Measurements from ENCODE around the gene MS4A12.
"Not testable (repeated sequence)": the region's sequence is repeated elsewhere in the genome, so short reads cannot be mapped to it uniquely, and the experiment has no call there.

MS4A12 gene

GRCh38 chr11:60492488-60493009 lies at the start of gene MS4A12:
Gene MS4A12 (plus strand): TSS chr11:60492778. CDS start chr11:60497319, 4,541 bp downstream.
- DNase-seq, result no peak

GRCh38 chr11:60447070-60447469 lies 45.5 kb upstream of the MS4A12 start:
- no peak for DNase-seq

- DNase-seq, result no peak
Measured at GRCh38 chr11:60447846-60448245, 44.7 kb upstream of the MS4A12 start.

GRCh38 chr11:60451185-60451584 lies 41.4 kb upstream of the MS4A12 start:
- DNase-seq, result not testable (repeated sequence)

DNA sequence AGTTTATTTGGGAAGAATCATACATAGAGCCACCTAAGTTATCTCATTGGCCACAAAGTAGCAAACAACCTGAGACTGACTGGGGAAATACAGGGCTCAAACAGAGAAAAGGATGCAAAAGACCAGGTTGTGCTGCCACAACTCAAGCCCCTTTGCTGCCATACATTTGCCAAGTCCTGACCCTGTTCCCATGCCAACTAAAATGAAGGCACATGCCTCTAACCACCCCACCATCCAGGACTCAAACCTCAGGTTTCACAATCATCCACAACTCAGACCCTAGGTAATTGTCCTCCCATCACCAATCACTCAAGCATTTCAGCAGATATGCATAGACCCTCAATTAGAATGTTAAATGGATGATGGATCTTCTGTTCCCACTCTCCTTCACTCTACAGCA lies 38.4 kb upstream of the MS4A12 start:
- no peak for DNase-seq

GRCh38 chr11:60455531-60456042 lies 37.0 kb upstream of the MS4A12 start, which contains the start of gene MS4A1:
Gene MS4A1 (plus strand): TSS chr11:60455847. CDS start chr11:60462375, 6,528 bp downstream.
- DNase-seq, result no peak

DNA sequence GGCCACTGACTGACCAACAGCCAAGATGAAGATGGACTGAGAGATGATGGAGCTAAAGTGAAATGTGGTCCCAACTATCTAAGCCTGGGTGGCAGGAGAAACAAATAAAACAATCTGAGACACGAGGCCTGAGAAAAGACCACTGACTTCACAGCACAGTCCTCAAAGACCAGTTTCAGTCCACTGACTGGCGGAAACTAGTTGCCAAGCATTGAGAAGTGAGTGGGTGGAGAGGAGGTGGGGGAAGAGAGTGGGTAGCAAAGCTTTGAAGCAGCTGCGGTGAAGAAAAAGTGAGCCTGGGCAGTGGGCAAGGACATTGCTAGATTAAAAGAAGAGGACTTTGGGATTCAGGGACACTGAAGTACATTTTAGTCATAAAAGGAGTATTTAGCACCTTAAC lies 35.0 kb upstream of the MS4A12 start:
- DNase-seq, result no peak

GRCh38 chr11:60459345-60459744 lies 33.2 kb upstream of the MS4A12 start:
- DNase-seq, result no peak

DNA sequence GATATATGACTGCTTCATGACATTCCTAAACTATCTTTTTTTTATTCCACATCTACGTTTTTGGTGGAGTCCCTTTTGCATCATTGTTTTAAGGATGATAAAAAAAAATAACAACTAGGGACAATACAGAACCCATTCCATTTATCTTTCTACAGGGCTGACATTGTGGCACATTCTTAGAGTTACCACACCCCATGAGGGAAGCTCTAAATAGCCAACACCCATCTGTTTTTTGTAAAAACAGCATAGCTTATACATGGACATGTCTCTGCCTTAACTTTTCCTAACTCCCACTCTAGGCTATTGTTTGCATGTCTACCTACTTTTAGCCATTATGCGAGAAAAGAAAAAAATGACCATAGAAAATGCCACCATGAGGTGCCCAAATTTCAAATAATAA lies 23.7 kb upstream of the MS4A12 start:
- DNase-seq, result no peak

DNA sequence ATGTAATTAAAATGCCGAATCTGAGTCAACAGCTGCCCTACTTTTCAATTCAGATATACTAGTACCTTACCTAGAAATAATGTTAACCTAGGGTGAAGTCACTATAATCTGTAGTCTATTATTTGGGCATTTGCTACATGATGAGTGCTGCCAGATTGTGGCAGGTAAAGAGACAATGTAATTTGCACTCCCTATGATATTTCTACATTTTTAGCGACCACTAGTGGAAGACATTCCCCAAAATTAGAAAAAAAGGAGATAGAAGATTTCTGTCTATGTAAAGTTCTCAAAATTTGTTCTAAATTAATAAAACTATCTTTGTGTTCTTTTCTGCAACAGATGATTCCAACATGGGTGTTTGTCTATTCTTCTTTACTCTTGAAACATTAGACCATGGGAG lies 22.9 kb upstream of the MS4A12 start:
- no peak for DNase-seq

DNA sequence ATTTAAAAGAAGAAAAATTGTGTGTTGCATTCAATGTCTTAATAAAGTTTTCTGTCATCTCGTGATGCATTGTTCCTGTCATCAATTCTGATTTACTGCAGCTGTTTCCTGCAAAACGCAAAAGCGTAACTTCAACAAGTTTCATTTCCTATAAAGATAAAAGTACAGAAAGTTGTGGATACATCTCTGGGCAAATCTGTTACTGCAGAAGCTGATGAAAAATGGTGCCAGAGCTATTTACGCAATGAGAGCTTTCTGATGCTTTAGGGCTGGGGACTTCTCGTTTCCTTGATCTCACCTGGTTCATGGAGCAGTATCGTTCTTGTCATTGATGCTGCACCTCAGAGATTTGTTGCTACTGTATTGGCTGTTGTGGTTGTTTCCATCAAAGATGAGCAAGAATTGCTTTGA lies 15.5 kb upstream of the MS4A12 start:
- no peak for DNase-seq

DNA sequence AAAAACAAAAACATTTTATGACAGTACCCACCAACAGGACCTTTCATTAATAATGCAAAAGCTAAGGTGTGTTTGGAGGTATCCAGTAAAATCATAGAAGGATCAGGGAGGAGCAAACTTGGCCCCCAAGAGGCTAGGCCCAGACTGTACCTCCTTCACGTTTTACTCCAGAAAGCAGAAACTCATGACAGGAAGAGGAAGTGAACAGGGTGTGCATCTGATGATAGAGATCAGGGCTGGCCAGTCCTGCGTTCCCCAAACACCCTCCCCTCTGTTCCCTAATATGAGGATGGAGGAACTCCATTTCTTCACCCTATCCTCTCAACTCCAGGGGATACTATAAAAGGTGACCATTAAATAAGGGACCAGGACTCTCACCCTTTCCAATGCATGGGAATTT lies 10.2 kb upstream of the MS4A12 start:
- no peak for DNase-seq

- DNase-seq, result no peak
Measured at GRCh38 chr11:60485987-60486386, 6.6 kb upstream of the MS4A12 start.

GRCh38 chr11:60493454-60493853 lies 876 bp downstream of the MS4A12 start:
- no peak for DNase-seq

DNA sequence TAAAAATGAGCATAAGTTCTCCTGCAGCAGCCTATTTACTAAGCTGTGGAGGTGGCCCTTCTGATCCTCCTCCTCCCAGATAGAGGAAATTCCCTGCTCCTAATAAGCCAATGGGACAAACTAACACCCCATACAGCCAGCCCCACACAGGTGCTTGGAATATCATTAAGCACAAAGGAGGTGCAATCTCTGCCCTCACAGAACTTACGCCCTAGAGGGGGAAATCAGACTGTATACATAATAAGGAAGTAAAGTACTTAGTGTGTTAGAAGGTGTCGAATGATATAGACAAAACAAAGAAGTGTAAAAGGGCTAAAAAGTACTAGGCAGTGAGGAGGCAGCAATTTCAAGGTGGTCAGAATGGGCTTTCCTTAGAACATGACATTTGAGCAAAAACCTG lies 5.8 kb downstream of the MS4A12 start:
- no peak for DNase-seq

DNA sequence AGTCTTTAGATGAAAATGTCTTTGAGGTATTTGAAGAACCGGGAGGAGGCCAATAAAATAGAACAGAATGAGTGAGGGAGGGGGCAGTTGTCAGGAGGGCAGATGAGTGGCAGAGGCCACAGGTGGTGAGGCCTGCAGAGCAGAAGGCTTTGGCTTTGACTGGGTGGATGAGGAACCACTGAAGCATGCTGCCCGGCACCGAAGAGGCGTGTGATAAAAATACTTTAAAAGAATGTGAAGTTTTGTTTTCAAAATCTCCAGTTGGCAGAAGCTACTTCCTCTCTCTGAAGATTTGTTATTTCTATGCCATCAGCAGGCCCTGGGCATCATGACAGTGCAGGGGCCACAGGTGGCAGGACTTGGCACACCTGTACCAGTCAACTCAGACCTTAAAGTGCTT lies 6.3 kb downstream of the MS4A12 start:
- DNase-seq, result no peak

DNA sequence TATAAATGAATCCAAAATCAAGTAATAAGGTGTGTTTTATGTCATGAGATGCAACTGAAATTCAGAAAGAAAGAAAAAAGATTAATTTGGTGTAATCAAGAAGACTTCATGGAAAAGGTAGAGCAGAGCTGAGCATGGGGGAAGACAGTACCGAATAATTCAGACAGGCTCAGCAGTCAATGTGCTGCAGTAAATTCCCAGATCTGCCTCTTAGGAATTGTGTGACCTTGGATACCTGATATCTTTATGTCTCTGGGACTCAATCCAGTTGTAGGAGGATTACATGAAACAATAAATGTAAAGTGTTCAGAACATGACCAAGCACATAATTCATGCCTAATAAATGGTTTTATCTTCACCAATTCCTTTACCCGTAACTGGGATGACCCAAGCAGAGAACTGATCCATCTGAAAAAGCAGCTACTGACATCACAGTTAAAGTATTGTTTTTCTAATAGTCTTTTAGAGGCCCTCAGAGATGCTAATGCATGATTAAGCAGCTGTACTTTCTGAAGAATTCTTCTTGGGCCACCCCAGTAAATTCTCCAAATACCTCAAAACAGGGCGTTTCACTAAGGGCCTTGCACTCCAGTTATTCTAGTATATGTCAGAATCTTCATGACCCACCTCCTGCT lies 7.8 kb downstream of the MS4A12 start:
- no peak for DNase-seq

DNA sequence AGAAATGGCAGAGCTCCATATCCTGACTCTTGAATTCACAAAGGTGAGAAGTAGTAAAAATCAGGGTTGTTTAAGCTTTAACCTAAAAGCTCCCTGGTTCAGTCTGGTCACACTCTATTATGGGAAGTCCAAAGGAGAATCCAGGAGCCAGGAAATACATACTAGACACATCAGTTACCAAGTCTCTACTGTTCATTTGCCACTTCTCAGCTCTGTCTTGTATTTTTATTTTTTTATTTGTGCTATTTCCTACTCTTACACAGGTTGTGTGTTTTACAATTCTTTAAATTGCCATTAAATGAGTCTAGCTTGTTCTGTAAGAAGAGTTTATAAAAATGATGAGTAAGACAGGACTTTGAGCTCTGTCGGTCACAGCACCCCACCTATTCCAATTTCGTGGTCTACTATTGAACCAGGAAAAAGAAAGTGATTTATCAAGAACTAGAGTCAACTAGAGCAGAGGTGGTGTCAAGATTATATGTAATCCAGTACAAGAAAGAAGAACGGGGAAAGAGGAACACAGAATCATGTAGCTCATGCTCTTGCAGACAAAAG lies 9.7 kb downstream of the MS4A12 start:
- no peak for DNase-seq

- DNase-seq, result no peak
Measured at GRCh38 chr11:60504219-60504905, 11.8 kb downstream of the MS4A12 start.

GRCh38 chr11:60509609-60510008 lies 17.0 kb downstream of the MS4A12 start:
- not testable (repeated sequence) for DNase-seq

DNA sequence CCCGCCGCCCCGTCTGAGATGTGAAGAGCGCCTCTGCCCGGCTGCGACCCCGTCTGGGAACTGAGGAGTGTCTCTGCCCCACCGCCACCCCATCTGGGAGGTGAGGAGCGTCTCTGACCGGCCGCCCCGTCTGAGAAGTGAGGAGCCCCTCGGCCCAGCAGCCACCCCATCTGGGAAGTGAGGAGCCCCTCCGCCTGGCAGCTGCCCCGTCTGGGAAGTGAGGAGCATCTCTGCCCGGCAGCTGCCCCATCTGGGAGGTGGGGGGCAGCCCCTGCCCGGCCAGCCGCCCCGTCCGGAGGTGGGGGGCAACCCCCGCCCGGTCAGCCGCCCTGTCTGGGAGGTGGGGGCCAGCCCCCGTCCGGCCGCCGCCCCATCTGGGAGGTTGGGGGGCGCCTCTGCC lies 17.6 kb downstream of the MS4A12 start:
- DNase-seq, result not testable (repeated sequence)

DNA sequence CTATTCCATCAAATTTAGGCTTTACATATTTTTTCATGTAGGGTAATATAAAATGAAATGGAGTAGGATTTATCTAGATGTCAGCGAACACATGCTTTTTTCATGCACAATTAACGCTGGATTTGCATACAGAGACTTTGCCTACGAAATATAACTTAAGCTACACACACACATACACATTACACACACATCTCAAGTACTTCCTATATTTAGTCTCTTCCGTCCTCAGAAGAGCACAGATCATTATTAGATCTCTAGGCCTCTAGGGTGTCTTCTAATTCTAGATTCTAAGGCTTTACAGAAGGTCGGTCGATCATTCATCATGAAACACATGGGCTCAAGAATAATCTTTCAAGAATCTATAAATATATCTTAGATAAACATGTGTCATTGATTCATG lies 18.8 kb downstream of the MS4A12 start:
- no peak for DNase-seq

DNA sequence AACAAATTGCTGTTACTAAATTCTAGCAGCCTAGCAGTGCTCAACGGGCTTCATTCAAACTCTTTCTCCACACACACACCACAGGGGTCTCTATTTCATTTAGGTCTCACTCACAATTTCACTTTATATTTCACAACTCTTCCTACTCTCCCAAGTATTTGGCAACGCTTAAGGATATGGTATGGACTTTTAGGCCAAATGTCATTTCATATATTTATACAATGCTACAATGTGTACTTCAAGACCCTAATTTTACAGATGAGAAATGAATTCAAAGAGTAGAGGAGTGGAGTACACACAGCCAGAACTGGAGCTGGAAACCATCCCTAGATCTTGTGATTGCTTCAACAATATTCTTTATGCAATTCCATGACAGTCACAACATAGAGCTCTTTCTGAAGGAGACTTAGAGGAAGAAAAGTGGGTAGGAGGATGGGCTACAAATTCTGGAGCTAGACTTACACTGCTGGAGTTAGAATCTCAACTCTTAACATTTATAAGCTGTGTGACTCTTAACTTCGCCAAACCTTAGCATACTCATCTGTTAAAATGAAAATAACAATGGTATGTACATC lies 20.2 kb downstream of the MS4A12 start:
- no peak for DNase-seq
